Measurements from ENCODE around the gene TEX48. TPM values are rescaled to one million over a fixed set of nuclear protein-coding genes. Genes with fewer than 3 reads are reported as not detected.

The TEX48 gene
- total RNA-seq, result not detected
- long read RNA-seq, result 0 reads

- peak; percentile 73 to 78 for ATAC-seq
- intact Hi-C loops (cut with DNase I), result loop anchor here in 1 of 2 donors (5.0 to 10.0 kb wide), 3 partner anchors 63 to 331 kb away; no protein-coding TSS in a partner anchor
- DNase-seq, result peak; percentile 54
Observed at GRCh38 chr9:114681594-114682332, at the start of gene TEX48. TEX48 (minus strand) TSS chr9:114682192; CDS start chr9:114671723, 10,469 bp downstream.

- no peak for DNase-seq
- intact Hi-C loops (cut with DNase I), result loop anchor here in 1 of 2 donors (10.0 kb wide), 1 partner anchor 183 kb away; no protein-coding TSS in a partner anchor
- ATAC-seq, result no peak
Observed at GRCh38 chr9:114731701-114732100, 49.7 kb upstream of the TEX48 start.

GRCh38 chr9:114729706-114730105 lies 47.7 kb upstream of the TEX48 start:
- ATAC-seq (no peak), DNase-seq (no peak)
- intact Hi-C loops (cut with DNase I), result loop anchor here in 1 of 2 donors (10.0 kb wide), 1 partner anchor 185 kb away; no protein-coding TSS in a partner anchor

- no peak for ATAC-seq
- intact Hi-C loops (cut with DNase I), result no loop called here
- DNase-seq, result no peak
Observed at GRCh38 chr9:114725930-114726329, 43.9 kb upstream of the TEX48 start.

GRCh38 chr9:114724744-114725143 lies 42.8 kb upstream of the TEX48 start:
- ATAC-seq, result no peak
- intact Hi-C loops (cut with DNase I), result no loop called here
- DNase-seq, result no peak

GRCh38 chr9:114723931-114724330 lies 41.9 kb upstream of the TEX48 start:
- ATAC-seq (no peak), DNase-seq (no peak)
- intact Hi-C loops (cut with DNase I), result no loop called here

GRCh38 chr9:114722937-114723620 lies 41.1 kb upstream of the TEX48 start:
- peak in 1 of 2 donors; percentile 55 for ATAC-seq

GRCh38 chr9:114722081-114722621 lies 40.2 kb upstream of the TEX48 start:
- DNase-seq, result no peak
- intact Hi-C loops (cut with DNase I), result no loop called here
- no peak for ATAC-seq

More at GRCh38 chr9:114722937-114723620, 41.1 kb upstream of the TEX48 start:
- intact Hi-C loops (cut with DNase I), result no loop called here
- no peak for DNase-seq

- ATAC-seq, result no peak
- intact Hi-C loops (cut with DNase I), result no loop called here
- no peak for DNase-seq
Observed at GRCh38 chr9:114721491-114722079, 39.6 kb upstream of the TEX48 start.

GRCh38 chr9:114720086-114720676 lies 38.2 kb upstream of the TEX48 start:
- ATAC-seq (no peak), DNase-seq (no peak)
- intact Hi-C loops (cut with DNase I), result no loop called here

GRCh38 chr9:114719290-114719689 lies 37.3 kb upstream of the TEX48 start:
- ATAC-seq (no peak), DNase-seq (no peak)
- intact Hi-C loops (cut with DNase I), result no loop called here

- intact Hi-C loops (cut with DNase I), result no loop called here
- DNase-seq, result no peak
- ATAC-seq, result no peak
Observed at GRCh38 chr9:114718801-114719221, 36.8 kb upstream of the TEX48 start.

- ATAC-seq (no peak), DNase-seq (no peak)
Observed at GRCh38 chr9:114717908-114718486, 36.0 kb upstream of the TEX48 start.

GRCh38 chr9:114709636-114710035 lies 27.6 kb upstream of the TEX48 start:
- intact Hi-C loops (cut with DNase I), result no loop called here
- ATAC-seq (no peak), DNase-seq (no peak)

More at GRCh38 chr9:114717908-114718486, 36.0 kb upstream of the TEX48 start:
- intact Hi-C loops (cut with DNase I), result no loop called here

- ATAC-seq, result no peak
- DNase-seq, result no peak
- intact Hi-C loops (cut with DNase I), result no loop called here
Observed at GRCh38 chr9:114706711-114707110, 24.7 kb upstream of the TEX48 start.

- ATAC-seq, result no peak
- intact Hi-C loops (cut with DNase I), result no loop called here
- no peak for DNase-seq
Observed at GRCh38 chr9:114701988-114702387, 20.0 kb upstream of the TEX48 start.

GRCh38 chr9:114697951-114698351 lies 16.0 kb upstream of the TEX48 start:
- no peak for DNase-seq
- ATAC-seq, result no peak
- intact Hi-C loops (cut with DNase I), result no loop called here

GRCh38 chr9:114696814-114697544 lies 15.0 kb upstream of the TEX48 start:
- ATAC-seq, result no peak
- intact Hi-C loops (cut with DNase I), result no loop called here
- DNase-seq, result no peak

All from left cardiac atrium (tissue), 4 donors.